ENCODE data around the gene NIPBL. TPM values are rescaled to one million over a fixed set of nuclear protein-coding genes. Genes with fewer than 3 reads are reported as not detected.

The NIPBL gene
- polyA plus RNA-seq, 1 of the 3 experiments (the other 2 are of a cell fraction), result 5.2 TPM

GRCh38 chr5:36861871-36862270 lies 14.7 kb upstream of the NIPBL start:
- Histone ChIP-seq H3K9ac (no peak overlapping the region), H3K9me2 (no peaks in the 10 kb centered on the region; the same call in 1 of the 2 replicates), H3K27ac (ENCODE audit: low read depth in 2 of 2, low read length in 1 of 2) (no peak overlapping the region), H3K4me1 (ENCODE audit: control insufficient read depth in 1 of 2, insufficient read depth in 2 of 2, low read depth in 1 of 2, low read length in 1 of 2) (no peaks in the 10 kb centered on the region), H3K4me2 (no peak overlapping the region), H3K9me3 (no peaks in the 10 kb centered on the region), H3K4me3 (ENCODE audit: low read depth in 2 of 2, low read length in 1 of 2) (no peak overlapping the region), H2AFZ (ENCODE audit: low read depth) (no peak overlapping the region), H3F3A (replicated peaks; ENCODE audit: insufficient read depth) (no peaks in the 10 kb centered on the region), H3K79me2 (ENCODE audit: insufficient read depth) (no peaks in the 10 kb centered on the region), H3K27me3 (ENCODE audit: insufficient read depth) (no peaks in the 10 kb centered on the region; the same call in 1 of the 2 replicates), H4K20me1 (ENCODE audit: insufficient read depth) (no peaks in the 10 kb centered on the region), H3K36me3 (replicated peaks in 1 of 2; ENCODE audit: control insufficient read depth in 1 of 2, insufficient read depth in 2 of 2, low read length in 1 of 2) (peaks cover 0 to 5% of the 10 kb centered on the region in 2 experiments)
- POLR2A ChIA-PET, result no interaction called here
- DNase-seq, result no peak
- CTCF ChIA-PET, result no interaction called here
- TF ChIP-seq, protein P1, sequence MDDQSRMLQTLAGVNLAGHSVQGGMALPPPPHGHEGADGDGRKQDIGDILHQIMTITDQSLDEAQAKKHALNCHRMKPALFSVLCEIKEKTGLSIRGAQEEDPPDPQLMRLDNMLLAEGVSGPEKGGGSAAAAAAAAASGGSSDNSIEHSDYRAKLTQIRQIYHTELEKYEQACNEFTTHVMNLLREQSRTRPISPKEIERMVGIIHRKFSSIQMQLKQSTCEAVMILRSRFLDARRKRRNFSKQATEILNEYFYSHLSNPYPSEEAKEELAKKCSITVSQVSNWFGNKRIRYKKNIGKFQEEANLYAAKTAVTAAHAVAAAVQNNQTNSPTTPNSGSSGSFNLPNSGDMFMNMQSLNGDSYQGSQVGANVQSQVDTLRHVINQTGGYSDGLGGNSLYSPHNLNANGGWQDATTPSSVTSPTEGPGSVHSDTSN (IDR thresholded peaks at IDR 0.05), result no peak
- TF ChIP-seq SMC3 (IDR thresholded peaks at IDR 0.05; ENCODE audit: low read depth, low read length) (no peak), TAF1 (IDR thresholded peaks at IDR 0.05; ENCODE audit: borderline replicate concordance, low read depth, low read length) (no peak), GATA2 (CRISPR knock-in tag; IDR thresholded peaks at IDR 0.05) (no peak), TEAD4 (IDR thresholded peaks at IDR 0.05; ENCODE audit: borderline replicate concordance, insufficient read depth) (no peak), POLR2AphosphoS5 (IDR thresholded peaks at IDR 0.05; ENCODE audit: low read depth, low read length) (no peak), CTCF (IDR thresholded peaks at IDR 0.05) (no peak), MXI1 (IDR thresholded peaks at IDR 0.05; ENCODE audit: low read depth, low read length) (no peak), EP300 (IDR thresholded peaks at IDR 0.05; ENCODE audit: borderline replicate concordance in 1 of 2, low read depth in 1 of 2, low read length in 1 of 2) (no peak), TCF12 (IDR thresholded peaks at IDR 0.05) (no peak)
- TF ChIP-seq, protein P2, sequence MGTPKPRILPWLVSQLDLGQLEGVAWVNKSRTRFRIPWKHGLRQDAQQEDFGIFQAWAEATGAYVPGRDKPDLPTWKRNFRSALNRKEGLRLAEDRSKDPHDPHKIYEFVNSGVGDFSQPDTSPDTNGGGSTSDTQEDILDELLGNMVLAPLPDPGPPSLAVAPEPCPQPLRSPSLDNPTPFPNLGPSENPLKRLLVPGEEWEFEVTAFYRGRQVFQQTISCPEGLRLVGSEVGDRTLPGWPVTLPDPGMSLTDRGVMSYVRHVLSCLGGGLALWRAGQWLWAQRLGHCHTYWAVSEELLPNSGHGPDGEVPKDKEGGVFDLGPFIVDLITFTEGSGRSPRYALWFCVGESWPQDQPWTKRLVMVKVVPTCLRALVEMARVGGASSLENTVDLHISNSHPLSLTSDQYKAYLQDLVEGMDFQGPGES (IDR thresholded peaks at IDR 0.05; ENCODE audit: low read depth, low read length), result no peak
- 88% methylated on average over 1 of the region's 1 CpG for WGBS (ENCODE audit: low lambda C conversion rate)

DNA sequence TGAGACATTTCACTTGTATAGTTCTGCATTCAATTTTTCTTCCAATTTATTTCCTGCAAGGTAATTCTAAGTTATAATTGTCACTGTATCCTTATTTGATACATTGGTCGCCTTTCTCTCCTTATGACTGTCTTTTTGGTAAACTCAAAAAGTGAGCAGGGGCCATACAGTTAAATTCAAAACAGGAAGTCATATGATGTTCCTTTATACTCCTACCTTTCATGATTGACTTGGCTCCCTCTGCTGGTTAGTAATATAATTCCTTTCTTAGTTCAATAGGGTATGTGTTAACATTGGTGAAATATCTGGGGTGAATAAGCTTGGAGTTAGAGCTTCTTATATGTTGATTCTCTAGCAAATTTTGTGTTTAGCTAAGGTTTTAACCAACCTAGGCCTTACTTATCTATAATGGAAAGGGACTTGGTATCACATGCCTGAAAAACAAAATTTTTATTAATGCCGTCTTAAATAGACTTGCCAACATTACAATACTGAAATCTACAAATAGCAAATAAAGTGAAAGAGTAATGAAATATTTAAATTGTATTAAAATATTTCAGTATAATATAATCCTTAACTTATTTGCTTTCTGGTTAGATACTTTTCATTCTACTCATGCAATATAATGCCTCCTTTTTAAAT lies 6.0 kb upstream of the NIPBL start:
- H3K4me1 ChIP-seq (ENCODE audit: control insufficient read depth in 1 of 2, insufficient read depth in 2 of 2, low read depth in 1 of 2, low read length in 1 of 2), result peaks cover 6 to 15% of the 10 kb centered on the region in 2 experiments; a peak in 2 of 4 replicates
- H3F3A ChIP-seq (replicated peaks; ENCODE audit: insufficient read depth), result peaks cover 1% of the 10 kb centered on the region
- no peaks in the 10 kb centered on the region for H3K9me2 ChIP-seq
- CTCF ChIA-PET, result interaction anchor here (0.6 to 1.8 kb wide), 16 partner anchors 15 to 140 kb away, joined by 3 to 12 read pairs (median 3); no protein-coding TSS in a partner anchor
- peaks cover 12 to 17% of the 10 kb centered on the region in 2 experiments for H3K36me3 ChIP-seq (replicated peaks in 1 of 2; ENCODE audit: control insufficient read depth in 1 of 2, insufficient read depth in 2 of 2, low read length in 1 of 2)
- WGBS (ENCODE audit: low lambda C conversion rate), result 64% methylated on average over 2 of the region's 2 CpGs
- peak overlapping the region in 1 of 2 experiments; percentile 12; a peak in 1 of 4 replicates for H3K4me3 ChIP-seq (ENCODE audit: low read depth in 2 of 2, low read length in 1 of 2)
- peak; percentile 43; the same call in 1 of the 2 replicates for TF ChIP-seq SMC3 (IDR thresholded peaks at IDR 0.05; ENCODE audit: low read depth, low read length)
- TF ChIP-seq RAD21 (IDR thresholded peaks at IDR 0.05; ENCODE audit: low read length), result peak; percentile 60
- TF ChIP-seq YY1 (IDR thresholded peaks at IDR 0.05; ENCODE audit: low read depth), result no peak
- TF ChIP-seq, protein P3, sequence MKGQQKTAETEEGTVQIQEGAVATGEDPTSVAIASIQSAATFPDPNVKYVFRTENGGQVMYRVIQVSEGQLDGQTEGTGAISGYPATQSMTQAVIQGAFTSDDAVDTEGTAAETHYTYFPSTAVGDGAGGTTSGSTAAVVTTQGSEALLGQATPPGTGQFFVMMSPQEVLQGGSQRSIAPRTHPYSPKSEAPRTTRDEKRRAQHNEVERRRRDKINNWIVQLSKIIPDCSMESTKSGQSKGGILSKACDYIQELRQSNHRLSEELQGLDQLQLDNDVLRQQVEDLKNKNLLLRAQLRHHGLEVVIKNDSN (IDR thresholded peaks at IDR 0.05; ENCODE audit: borderline replicate concordance, low read depth), result peak; percentile 43; the same call in 1 of the 2 replicates
- TF ChIP-seq CTCF (IDR thresholded peaks at IDR 0.05), result peak; percentile 77
- H3K9me3 ChIP-seq, result no peaks in the 10 kb centered on the region
- H2AFZ ChIP-seq (ENCODE audit: low read depth), result no peak overlapping the region
- H3K9ac ChIP-seq, result no peak overlapping the region
- H3K27ac ChIP-seq (ENCODE audit: low read depth in 2 of 2, low read length in 1 of 2), result no peak overlapping the region
- no peak overlapping the region for H3K4me2 ChIP-seq
- peaks cover 61% of the 10 kb centered on the region for H3K79me2 ChIP-seq (ENCODE audit: insufficient read depth)
- peak; percentile 70 for DNase-seq
- peaks cover 34% of the 10 kb centered on the region for H4K20me1 ChIP-seq (ENCODE audit: insufficient read depth)
- H3K27me3 ChIP-seq (ENCODE audit: insufficient read depth), result no peaks in the 10 kb centered on the region
- POLR2A ChIA-PET, result no interaction called here

Measured in SK-N-SH (cell line).